Measurements from ENCODE around the gene OR52B2. TPM values are rescaled to one million over a fixed set of nuclear protein-coding genes. Genes with fewer than 3 reads are reported as not detected.

OR52B2 gene
- total RNA-seq, 1 donor from 2014 or later, result not detected

DNA sequence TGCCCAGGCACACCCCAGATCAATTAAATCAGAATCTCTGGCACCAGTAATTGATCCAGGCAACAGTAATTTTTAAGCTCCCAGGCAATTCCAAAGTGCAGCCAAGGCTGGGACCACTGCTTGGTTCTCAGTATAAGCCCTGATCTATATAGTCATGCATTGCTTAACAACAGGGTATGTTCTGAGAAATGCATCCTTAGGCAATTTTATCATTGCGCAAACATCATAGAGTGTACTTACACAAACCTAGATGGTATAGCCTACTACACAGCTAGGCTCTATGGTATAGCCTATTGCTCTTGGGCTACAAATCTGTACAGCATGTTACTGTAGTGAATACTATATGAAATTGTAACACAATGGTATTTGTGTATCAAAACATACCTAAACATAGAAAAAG lies 34.6 kb upstream of the OR52B2 start:
- no peak overlapping the region for H3K4me3 ChIP-seq
- H3K27ac ChIP-seq, result no peak overlapping the region
- no peaks in the 10 kb centered on the region for H3K4me1 ChIP-seq
- no peak for DNase-seq (ENCODE audit: extremely low spot score in 2 of 2)
- no peaks in the 10 kb centered on the region for H3K9me3 ChIP-seq
- intact Hi-C loops (cut with DNase I), result no loop called here
- H3K27me3 ChIP-seq, result no peaks in the 10 kb centered on the region
- no peak for TF ChIP-seq POLR2AphosphoS5 (IDR thresholded peaks at IDR 0.05; ENCODE audit: insufficient read depth in 1 of 2, low read depth in 1 of 2)
- TF ChIP-seq POLR2A (IDR thresholded peaks at IDR 0.05), result no peak
- TF ChIP-seq, protein P1, sequence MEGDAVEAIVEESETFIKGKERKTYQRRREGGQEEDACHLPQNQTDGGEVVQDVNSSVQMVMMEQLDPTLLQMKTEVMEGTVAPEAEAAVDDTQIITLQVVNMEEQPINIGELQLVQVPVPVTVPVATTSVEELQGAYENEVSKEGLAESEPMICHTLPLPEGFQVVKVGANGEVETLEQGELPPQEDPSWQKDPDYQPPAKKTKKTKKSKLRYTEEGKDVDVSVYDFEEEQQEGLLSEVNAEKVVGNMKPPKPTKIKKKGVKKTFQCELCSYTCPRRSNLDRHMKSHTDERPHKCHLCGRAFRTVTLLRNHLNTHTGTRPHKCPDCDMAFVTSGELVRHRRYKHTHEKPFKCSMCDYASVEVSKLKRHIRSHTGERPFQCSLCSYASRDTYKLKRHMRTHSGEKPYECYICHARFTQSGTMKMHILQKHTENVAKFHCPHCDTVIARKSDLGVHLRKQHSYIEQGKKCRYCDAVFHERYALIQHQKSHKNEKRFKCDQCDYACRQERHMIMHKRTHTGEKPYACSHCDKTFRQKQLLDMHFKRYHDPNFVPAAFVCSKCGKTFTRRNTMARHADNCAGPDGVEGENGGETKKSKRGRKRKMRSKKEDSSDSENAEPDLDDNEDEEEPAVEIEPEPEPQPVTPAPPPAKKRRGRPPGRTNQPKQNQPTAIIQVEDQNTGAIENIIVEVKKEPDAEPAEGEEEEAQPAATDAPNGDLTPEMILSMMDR (IDR thresholded peaks at IDR 0.05), result no peak
- peaks cover 0 to 7% of the 10 kb centered on the region in 2 donors for H3K36me3 ChIP-seq

DNA sequence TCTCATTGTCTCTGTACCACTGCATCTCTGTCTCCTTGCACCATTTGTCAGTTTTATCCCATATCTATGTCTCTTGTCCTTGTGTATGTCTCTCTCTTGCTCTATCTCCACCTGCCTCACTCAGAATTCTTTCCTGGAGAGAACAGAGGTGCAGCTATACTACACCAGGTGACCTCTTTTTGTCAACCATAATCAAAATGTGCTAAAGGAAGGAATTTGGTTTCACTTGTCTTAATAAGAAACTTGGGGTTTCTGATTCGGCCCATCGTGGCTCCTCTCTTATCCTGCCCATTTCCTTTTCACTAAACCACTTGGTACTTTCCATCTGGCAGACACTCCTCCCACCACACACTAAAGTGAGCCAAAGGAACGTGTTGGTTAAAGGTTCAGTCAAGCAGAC lies 33.2 kb upstream of the OR52B2 start:
- H3K36me3 ChIP-seq, result peaks cover 0 to 4% of the 10 kb centered on the region in 2 donors
- TF ChIP-seq, protein P1 (IDR thresholded peaks at IDR 0.05), result no peak
- TF ChIP-seq POLR2AphosphoS5 (IDR thresholded peaks at IDR 0.05; ENCODE audit: insufficient read depth in 1 of 2, low read depth in 1 of 2) (no peak), POLR2A (IDR thresholded peaks at IDR 0.05) (no peak)
- H3K27me3 ChIP-seq, result no peaks in the 10 kb centered on the region
- no peak overlapping the region for H3K27ac ChIP-seq
- H3K4me3 ChIP-seq, result no peak overlapping the region
- intact Hi-C loops (cut with DNase I), result no loop called here
- DNase-seq (ENCODE audit: extremely low spot score in 2 of 2), result no peak
- no peaks in the 10 kb centered on the region for H3K9me3 ChIP-seq
- H3K4me1 ChIP-seq, result no peaks in the 10 kb centered on the region

DNA sequence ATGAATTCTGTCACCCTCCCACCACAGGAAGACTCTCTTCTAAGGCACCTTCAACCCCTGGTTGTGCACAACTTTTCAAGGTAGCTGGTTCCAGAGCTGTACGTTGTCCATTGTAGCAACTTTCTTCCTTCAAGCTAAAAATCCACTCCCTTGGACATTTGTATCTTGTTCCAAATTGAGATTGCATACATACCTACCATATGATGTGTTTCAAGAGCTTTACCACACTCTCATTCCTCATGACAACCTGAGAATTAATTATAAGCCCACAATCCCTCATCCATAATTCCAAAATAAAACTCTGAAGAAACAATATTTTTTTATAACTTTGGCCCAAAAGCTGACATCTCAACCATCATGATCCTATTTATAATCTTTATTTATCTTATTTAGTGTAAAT lies 31.9 kb upstream of the OR52B2 start:
- intact Hi-C loops (cut with DNase I), result no loop called here
- no peaks in the 10 kb centered on the region for H3K27me3 ChIP-seq

DNA sequence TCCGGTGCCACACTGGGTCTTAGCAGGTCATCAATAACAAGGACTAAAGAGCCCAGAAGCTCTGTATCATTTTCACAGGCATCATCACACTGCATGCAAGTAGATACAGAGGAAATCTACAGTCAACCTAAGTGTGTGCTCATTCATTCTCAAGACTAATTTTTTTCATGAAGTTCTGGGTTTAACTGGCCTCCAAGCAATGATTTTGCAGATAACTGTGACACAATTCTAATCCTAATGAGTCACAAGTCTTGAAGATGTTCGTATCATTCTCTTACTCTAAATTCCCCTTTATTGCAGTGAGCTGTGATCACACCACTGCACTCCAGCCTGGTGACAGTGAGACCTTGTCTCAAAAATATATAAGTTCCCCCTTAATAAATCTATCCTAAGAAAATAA lies 31.4 kb upstream of the OR52B2 start:
- Histone ChIP-seq H3K9me3 (no peaks in the 10 kb centered on the region), H3K27me3 (no peaks in the 10 kb centered on the region), H3K27ac (no peak overlapping the region), H3K4me3 (no peak overlapping the region), H3K36me3 (no peaks in the 10 kb centered on the region), H3K4me1 (no peaks in the 10 kb centered on the region)
- intact Hi-C loops (cut with DNase I), result no loop called here
- TF ChIP-seq POLR2AphosphoS5 (IDR thresholded peaks at IDR 0.05; ENCODE audit: insufficient read depth in 1 of 2, low read depth in 1 of 2) (no peak), POLR2A (IDR thresholded peaks at IDR 0.05) (no peak)
- TF ChIP-seq, protein P1 (IDR thresholded peaks at IDR 0.05), result no peak
- DNase-seq (ENCODE audit: extremely low spot score in 2 of 2), result no peak

More for the DNA sequence above, 31.9 kb upstream of the OR52B2 start:
- DNase-seq (ENCODE audit: extremely low spot score in 2 of 2), result no peak
- Histone ChIP-seq H3K4me3 (no peak overlapping the region), H3K4me1 (no peaks in the 10 kb centered on the region), H3K27ac (no peak overlapping the region), H3K36me3 (no peaks in the 10 kb centered on the region), H3K9me3 (no peaks in the 10 kb centered on the region)
- TF ChIP-seq POLR2AphosphoS5 (IDR thresholded peaks at IDR 0.05; ENCODE audit: insufficient read depth in 1 of 2, low read depth in 1 of 2), result no peak
- TF ChIP-seq, protein P1 (IDR thresholded peaks at IDR 0.05), result no peak
- no peak for TF ChIP-seq POLR2A (IDR thresholded peaks at IDR 0.05)

DNA sequence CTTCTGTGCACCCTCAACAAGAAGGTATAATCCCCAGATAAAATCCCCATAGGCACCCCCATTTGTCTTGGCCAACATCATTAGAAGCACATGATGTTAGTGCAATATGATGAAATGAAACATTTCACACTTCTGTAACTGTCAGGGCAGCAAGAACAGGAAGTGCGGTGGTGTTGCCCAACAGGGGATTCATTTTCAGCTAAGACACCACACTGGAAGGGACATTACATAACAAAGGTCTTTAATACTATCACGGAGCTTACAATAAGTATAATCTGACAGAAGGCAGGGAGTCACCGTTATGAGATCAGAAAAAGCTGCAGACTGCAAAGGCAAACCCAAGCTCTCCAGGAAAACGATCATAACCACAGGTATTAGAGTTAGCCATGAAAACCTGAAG lies 30.8 kb upstream of the OR52B2 start:
- TF ChIP-seq POLR2AphosphoS5 (IDR thresholded peaks at IDR 0.05; ENCODE audit: insufficient read depth in 1 of 2, low read depth in 1 of 2), result no peak
- TF ChIP-seq, protein P1 (IDR thresholded peaks at IDR 0.05), result no peak
- TF ChIP-seq POLR2A (IDR thresholded peaks at IDR 0.05), result no peak
- no peak overlapping the region for H3K4me3 ChIP-seq
- H3K27ac ChIP-seq, result no peak overlapping the region
- H3K27me3 ChIP-seq, result no peaks in the 10 kb centered on the region
- no peaks in the 10 kb centered on the region for H3K36me3 ChIP-seq
- H3K9me3 ChIP-seq, result no peaks in the 10 kb centered on the region
- no peak for DNase-seq (ENCODE audit: extremely low spot score in 2 of 2)
- H3K4me1 ChIP-seq, result no peaks in the 10 kb centered on the region
- intact Hi-C loops (cut with DNase I), result no loop called here

Measured in vagina (tissue), 2 donors.